Caco-2 (cell line): Measurements from ENCODE around the gene CEP97. TPM values are rescaled to one million over a fixed set of nuclear protein-coding genes. Genes with fewer than 3 reads are reported as not detected.
"Not testable (repeated sequence)": the region's sequence is repeated elsewhere in the genome, so short reads cannot be mapped to it uniquely, and the experiment has no call there.

Source experiments
- BruUV-seq: library from RNA; stranded (reverse); fragments of 400-500 nt; replicated peaks from 2 replicates; lab custom pipeline; 2021; lab: Mats Ljungman, UMichigan
- CTCF ChIA-PET: fragments of 300-600 bp; sonication (Branson Sonifier 250); formaldehyde crosslinking; loops from one replicate; lab custom pipeline; 2022; ENCODE audit warnings: antibody characterized with exemption; lab: Charles Lee
- POLR2A ChIA-PET: fragments of 300-600 bp; sonication (Branson Sonifier 250); formaldehyde crosslinking; loops from one replicate; lab custom pipeline; 2022; ENCODE audit warnings: antibody characterized with exemption; lab: Charles Lee
- DNase-seq, 2 experiments: peaks; one replicate each; pipeline versions ENCODE4 v3.0.0 to v3.0.0-alpha.2; 2020 to 2022
- H3K27me3 ChIP-seq: replicated peaks from 2 replicates; pipeline ENCODE4 v1.6.0; 2011; ENCODE audit warnings: low read length; ENCODE audit not compliant: control insufficient read depth, insufficient read depth
- H3K36me3 ChIP-seq: 2 replicates; pipeline ENCODE4 v1.5.1; 2011; ENCODE audit warnings: low read length; ENCODE audit not compliant: control insufficient read depth, insufficient read depth
- H3K4me1 ChIP-seq: fragments of 250-450 bp; sonication (Bioruptor Pico); 2 replicates; pipeline ENCODE4 v1.5.1; 2020; ENCODE audit warnings: mild to moderate bottlenecking
- H3K4me3 ChIP-seq: 2 replicates; pipeline ENCODE4 v1.5.1; 2011; ENCODE audit warnings: low read depth, mild to moderate bottlenecking, control low read depth, low read length
- H3K9me3 ChIP-seq: fragments of 250-450 bp; sonication (Bioruptor Pico); 2 replicates; pipeline ENCODE4 v1.5.1; 2020; ENCODE audit warnings: mild to moderate bottlenecking, moderate library complexity
- H3K27ac Mint-ChIP-seq: one replicate; pipeline ENCODE4 v1.8.0; 2022; ENCODE audit warnings: mixed read lengths; ENCODE audit not compliant: unreplicated experiment
- H3K27me3 Mint-ChIP-seq: one replicate; pipeline ENCODE4 v1.8.0; 2022; ENCODE audit warnings: mixed read lengths; ENCODE audit not compliant: insufficient read depth, unreplicated experiment
- H3K36me3 Mint-ChIP-seq: one replicate; pipeline ENCODE4 v1.8.0; 2022; ENCODE audit warnings: mild to moderate bottlenecking, mixed read lengths; ENCODE audit not compliant: insufficient read depth, unreplicated experiment
- H3K4me1 Mint-ChIP-seq: one replicate; pipeline ENCODE4 v1.8.0; 2022; ENCODE audit warnings: low read depth, mixed read lengths; ENCODE audit not compliant: unreplicated experiment
- H3K4me3 Mint-ChIP-seq: one replicate; pipeline ENCODE4 v1.8.0; 2022; ENCODE audit warnings: mild to moderate bottlenecking, moderate library complexity, mixed read lengths; ENCODE audit not compliant: unreplicated experiment
- H3K9me3 Mint-ChIP-seq: one replicate; pipeline ENCODE4 v1.8.0; 2022; ENCODE audit warnings: mixed read lengths; ENCODE audit not compliant: unreplicated experiment
- intact Hi-C: fragments of 100-400 bp; cut with micrococcal nuclease; formaldehyde crosslinking; loops from one replicate; pipeline ENCODE4 v1.10.0; 2022; ENCODE audit not compliant: unreplicated experiment
- total RNA-seq: library from RNA; stranded (reverse); gene quantifications from 2 replicates; pipeline ENCODE4 v1.2.3, GENCODE V29; 2022
- TF ChIP-seq, protein P1 (sequence below), 2 experiments: fragments of 200-600 bp in 1 of 2; IDR thresholded peaks; 1 replicate in 1 of 2; 2 replicates in 1 of 2; pipeline versions ENCODE4 v1.5.1 to v1.8.0; 2011 to 2022; ENCODE audit warnings: antibody characterized with exemption in 1 of 2, control low read depth in 1 of 2, inconsistent platforms in 1 of 2, low read depth in 1 of 2, low read length in 1 of 2, mild to moderate bottlenecking in 1 of 2, moderate library complexity in 1 of 2; ENCODE audit not compliant: insufficient read depth in 1 of 2, severe bottlenecking in 1 of 2, unreplicated experiment in 1 of 2

CEP97 gene
- total RNA-seq, 1 experiment from 2014 or later = 4.3 TPM

DNA sequence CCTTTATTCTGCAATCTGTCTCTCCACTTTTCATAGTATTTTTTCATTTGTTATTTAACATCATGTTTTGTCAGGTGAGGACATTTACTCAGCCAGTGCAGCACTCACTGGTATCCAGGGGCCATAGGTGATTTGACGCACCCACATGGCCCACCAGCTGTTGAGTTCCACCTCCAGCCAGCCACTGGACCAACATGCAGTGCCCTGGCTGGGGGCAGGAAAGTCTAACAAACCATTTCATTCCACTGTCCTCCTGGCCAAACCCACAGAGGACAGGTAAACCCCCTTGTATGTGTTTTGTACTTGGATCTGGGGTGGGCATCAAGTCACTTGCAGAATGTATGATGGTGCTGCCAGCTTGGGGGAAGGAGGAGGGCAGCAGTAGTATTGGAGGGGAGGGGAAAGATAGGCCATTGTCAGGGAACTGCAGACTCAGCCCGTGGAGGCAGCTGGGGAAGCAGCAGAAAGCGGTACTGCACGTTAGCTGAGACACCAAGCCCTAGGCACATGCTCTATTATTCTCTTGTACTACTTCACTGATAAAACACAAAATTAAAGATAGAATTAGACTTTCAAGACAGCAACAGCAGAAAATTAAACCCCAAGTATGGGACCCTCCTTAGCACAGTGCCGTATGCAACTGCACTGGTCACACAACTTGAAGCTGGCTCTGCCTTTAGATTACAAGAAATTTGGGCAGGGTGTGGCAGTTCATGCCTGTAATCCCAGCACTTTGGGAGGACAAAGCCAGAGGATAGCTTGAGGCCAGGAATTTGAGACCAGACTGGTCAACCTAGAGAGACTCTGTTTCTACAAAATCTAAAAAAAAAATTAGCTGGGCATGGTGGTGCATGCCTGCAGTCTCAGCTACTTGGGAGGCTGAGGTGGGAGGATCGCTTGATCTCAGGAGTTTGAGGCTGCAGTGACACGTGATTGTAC lies 22.4 kb upstream of the CEP97 start:
- intact Hi-C loops = no loop called here
- Mint-ChIP-seq H3K4me1 (no peaks in the 10 kb centered on the region), H3K9me3 (no peaks in the 10 kb centered on the region), H3K4me3 (no peak overlapping the region), H3K27me3 (no peaks in the 10 kb centered on the region), H3K27ac (no peak overlapping the region), H3K36me3 (no peaks in the 10 kb centered on the region)
- TF ChIP-seq, protein P1, sequence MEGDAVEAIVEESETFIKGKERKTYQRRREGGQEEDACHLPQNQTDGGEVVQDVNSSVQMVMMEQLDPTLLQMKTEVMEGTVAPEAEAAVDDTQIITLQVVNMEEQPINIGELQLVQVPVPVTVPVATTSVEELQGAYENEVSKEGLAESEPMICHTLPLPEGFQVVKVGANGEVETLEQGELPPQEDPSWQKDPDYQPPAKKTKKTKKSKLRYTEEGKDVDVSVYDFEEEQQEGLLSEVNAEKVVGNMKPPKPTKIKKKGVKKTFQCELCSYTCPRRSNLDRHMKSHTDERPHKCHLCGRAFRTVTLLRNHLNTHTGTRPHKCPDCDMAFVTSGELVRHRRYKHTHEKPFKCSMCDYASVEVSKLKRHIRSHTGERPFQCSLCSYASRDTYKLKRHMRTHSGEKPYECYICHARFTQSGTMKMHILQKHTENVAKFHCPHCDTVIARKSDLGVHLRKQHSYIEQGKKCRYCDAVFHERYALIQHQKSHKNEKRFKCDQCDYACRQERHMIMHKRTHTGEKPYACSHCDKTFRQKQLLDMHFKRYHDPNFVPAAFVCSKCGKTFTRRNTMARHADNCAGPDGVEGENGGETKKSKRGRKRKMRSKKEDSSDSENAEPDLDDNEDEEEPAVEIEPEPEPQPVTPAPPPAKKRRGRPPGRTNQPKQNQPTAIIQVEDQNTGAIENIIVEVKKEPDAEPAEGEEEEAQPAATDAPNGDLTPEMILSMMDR (IDR thresholded peaks at IDR 0.05; ENCODE audit: insufficient read depth in 1 of 2, low read depth in 1 of 2, low read length in 1 of 2, severe bottlenecking in 1 of 2, unreplicated experiment in 1 of 2) = no peak
- H3K27me3 ChIP-seq = no peaks in the 10 kb centered on the region
- peaks cover 10% of the 10 kb centered on the region for H3K4me1 ChIP-seq
- ChIA-PET CTCF (interaction anchor here (0.6 kb wide), 1 partner anchor 24 kb away, joined by 7 read pairs; no protein-coding TSS in a partner anchor), POLR2A (no interaction called here)
- H3K4me3 ChIP-seq = no peak overlapping the region
- H3K9me3 ChIP-seq = no peaks in the 10 kb centered on the region
- BruUV-seq = no TSS peak
- H3K36me3 ChIP-seq = no peaks in the 10 kb centered on the region
- DNase-seq = no peak

- TF ChIP-seq, protein P1 (IDR thresholded peaks at IDR 0.05; ENCODE audit: insufficient read depth in 1 of 2, low read depth in 1 of 2, low read length in 1 of 2, severe bottlenecking in 1 of 2, unreplicated experiment in 1 of 2) = no peak
- Mint-ChIP-seq H3K4me3 (no peak overlapping the region), H3K4me1 (no peaks in the 10 kb centered on the region), H3K36me3 (no peaks in the 10 kb centered on the region), H3K9me3 (no peaks in the 10 kb centered on the region), H3K27ac (no peak overlapping the region), H3K27me3 (no peaks in the 10 kb centered on the region)
- intact Hi-C loops = no loop called here
- no TSS peak for BruUV-seq
- H3K9me3 ChIP-seq = no peaks in the 10 kb centered on the region
- POLR2A ChIA-PET = no interaction called here
- DNase-seq = no peak
- no peak overlapping the region for H3K4me3 ChIP-seq
- H3K4me1 ChIP-seq = peaks cover 10% of the 10 kb centered on the region
- no peaks in the 10 kb centered on the region for H3K27me3 ChIP-seq
- H3K36me3 ChIP-seq = no peaks in the 10 kb centered on the region
- CTCF ChIA-PET = no interaction called here
Measured at GRCh38 chr3:101702726-101703125, 21.7 kb upstream of the CEP97 start.

DNA sequence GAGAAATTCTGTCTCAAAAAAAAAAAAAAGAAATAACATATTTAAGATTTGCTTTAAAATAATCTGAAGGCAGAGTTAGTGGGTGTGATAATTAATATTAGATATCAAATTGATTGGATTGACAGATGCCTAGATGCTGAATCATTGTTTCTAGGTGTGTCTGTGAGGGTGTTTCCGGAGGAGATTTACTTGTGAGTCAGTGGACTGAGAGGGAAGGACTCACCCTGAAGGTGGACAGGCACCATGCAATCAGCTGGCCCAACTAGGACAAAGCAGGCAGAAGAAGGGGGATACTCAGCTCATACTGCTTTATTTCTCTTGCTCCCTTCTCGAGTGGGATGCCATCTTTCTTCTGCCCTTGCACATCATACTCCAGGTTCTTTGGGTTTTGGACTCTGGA lies 21.2 kb upstream of the CEP97 start:
- Histone ChIP-seq H3K9me3 (no peaks in the 10 kb centered on the region), H3K4me1 (peaks cover 10% of the 10 kb centered on the region), H3K4me3 (no peak overlapping the region), H3K27me3 (no peaks in the 10 kb centered on the region), H3K36me3 (no peaks in the 10 kb centered on the region)
- H3K9me3 Mint-ChIP-seq = no peaks in the 10 kb centered on the region
- TF ChIP-seq, protein P1 (IDR thresholded peaks at IDR 0.05; ENCODE audit: insufficient read depth in 1 of 2, low read depth in 1 of 2, low read length in 1 of 2, severe bottlenecking in 1 of 2, unreplicated experiment in 1 of 2) = no peak
- H3K27me3 Mint-ChIP-seq = no peaks in the 10 kb centered on the region
- ChIA-PET CTCF (no interaction called here), POLR2A (no interaction called here)
- intact Hi-C loops = no loop called here
- BruUV-seq = no TSS peak
- no peaks in the 10 kb centered on the region for H3K4me1 Mint-ChIP-seq
- no peak for DNase-seq
- no peak overlapping the region for H3K27ac Mint-ChIP-seq
- H3K4me3 Mint-ChIP-seq = no peak overlapping the region
- no peaks in the 10 kb centered on the region for H3K36me3 Mint-ChIP-seq

GRCh38 chr3:101704639-101705038 lies 19.8 kb upstream of the CEP97 start:
- POLR2A ChIA-PET, H3K4me1 Mint-ChIP-seq, H3K4me3 Mint-ChIP-seq, BruUV-seq, CTCF ChIA-PET, H3K9me3 ChIP-seq, H3K36me3 Mint-ChIP-seq, H3K4me3 ChIP-seq, H3K27ac Mint-ChIP-seq, H3K9me3 Mint-ChIP-seq, H3K27me3 Mint-ChIP-seq, H3K27me3 ChIP-seq, DNase-seq, intact Hi-C loops, H3K36me3 ChIP-seq: not testable (repeated sequence)
- peaks cover 10% of the 10 kb centered on the region for H3K4me1 ChIP-seq
